ENCODE data around the gene MC3R. TPM values are rescaled to one million over a fixed set of nuclear protein-coding genes. Genes with fewer than 3 reads are reported as not detected.

Gene MC3R
- total RNA-seq, 1 donor from 2014 or later = not detected

DNA sequence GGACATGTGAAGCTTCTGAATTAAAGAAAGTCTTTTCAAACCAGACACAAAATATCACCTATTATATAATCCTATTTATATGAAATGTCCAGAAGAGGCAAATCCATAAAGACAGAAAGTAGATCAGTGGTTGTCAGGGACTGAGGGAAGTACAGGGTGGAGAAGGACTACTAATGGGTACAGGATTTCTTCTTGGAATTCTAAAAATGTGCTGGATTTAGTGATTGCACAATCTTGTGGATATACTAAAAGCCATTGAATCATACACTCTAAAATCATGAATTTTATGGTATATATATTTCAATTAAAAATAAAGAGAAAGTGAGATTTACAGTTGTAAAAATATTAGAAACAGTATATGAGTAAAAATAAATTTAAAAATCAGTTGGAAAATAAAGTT lies 18.7 kb upstream of the MC3R start:
- intact Hi-C loops (cut with DNase I) = no loop called here
- H3K27ac ChIP-seq = no peak overlapping the region

GRCh38 chr20:56234110-56234509 lies 14.4 kb upstream of the MC3R start:
- no peak for TF ChIP-seq CTCF (IDR thresholded peaks at IDR 0.05)
- Histone ChIP-seq H3K27me3 (peaks cover 4% of the 10 kb centered on the region), H3K9me3 (peaks cover 6% of the 10 kb centered on the region), H3K27ac (no peak overlapping the region), H3K4me3 (no peak overlapping the region), H3K4me1 (no peaks in the 10 kb centered on the region), H3K36me3 (no peaks in the 10 kb centered on the region)
- ATAC-seq (no peak), DNase-seq (no peak)
- intact Hi-C loops (cut with DNase I) = no loop called here

More for the DNA sequence above, 18.7 kb upstream of the MC3R start:
- ATAC-seq = no peak
- H3K36me3 ChIP-seq = no peaks in the 10 kb centered on the region
- H3K27me3 ChIP-seq = no peaks in the 10 kb centered on the region
- TF ChIP-seq CTCF (IDR thresholded peaks at IDR 0.05) = no peak
- no peak for DNase-seq
- peaks cover 6% of the 10 kb centered on the region for H3K9me3 ChIP-seq
- no peaks in the 10 kb centered on the region for H3K4me1 ChIP-seq
- H3K4me3 ChIP-seq = no peak overlapping the region

GRCh38 chr20:56237335-56237734 lies 11.2 kb upstream of the MC3R start:
- H3K36me3 ChIP-seq = no peaks in the 10 kb centered on the region
- intact Hi-C loops (cut with DNase I) = no loop called here
- peaks cover 4% of the 10 kb centered on the region for H3K27me3 ChIP-seq
- no peak overlapping the region for H3K4me3 ChIP-seq
- DNase-seq (no peak), ATAC-seq (no peak)
- H3K4me1 ChIP-seq = no peaks in the 10 kb centered on the region
- no peak overlapping the region for H3K27ac ChIP-seq
- peaks cover 6% of the 10 kb centered on the region for H3K9me3 ChIP-seq
- no peak for TF ChIP-seq CTCF (IDR thresholded peaks at IDR 0.05)

DNA sequence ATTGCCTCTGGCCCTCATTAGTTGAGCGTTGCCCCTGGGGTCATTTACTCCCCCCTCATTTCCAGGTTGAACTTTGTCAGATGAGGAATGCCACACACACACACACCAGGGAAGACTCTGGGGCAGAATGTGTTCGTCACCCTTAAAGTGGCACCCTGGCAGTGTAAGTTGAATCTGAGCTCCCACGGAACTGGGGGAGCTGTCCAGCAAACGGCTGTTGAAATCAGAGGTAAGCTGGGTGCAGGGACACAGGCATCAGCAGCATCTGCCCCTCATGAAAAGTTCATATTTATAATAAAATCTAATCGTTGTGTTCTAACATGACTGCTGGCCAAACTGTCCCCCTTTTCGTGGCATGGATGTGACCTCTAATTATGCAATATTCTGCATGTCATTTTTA lies 4.3 kb upstream of the MC3R start:
- DNase-seq = no peak
- ATAC-seq = no peak
- H3K27ac ChIP-seq = no peak overlapping the region
- no peaks in the 10 kb centered on the region for H3K9me3 ChIP-seq
- H3K27me3 ChIP-seq = peaks cover 5% of the 10 kb centered on the region
- no peak overlapping the region for H3K4me3 ChIP-seq
- no peak for TF ChIP-seq CTCF (IDR thresholded peaks at IDR 0.05)
- no peaks in the 10 kb centered on the region for H3K36me3 ChIP-seq
- no peaks in the 10 kb centered on the region for H3K4me1 ChIP-seq
- intact Hi-C loops (cut with DNase I) = no loop called here

GRCh38 chr20:56245761-56246160 lies 2.8 kb upstream of the MC3R start:
- ATAC-seq = no peak
- TF ChIP-seq CTCF (IDR thresholded peaks at IDR 0.05) = no peak

More at GRCh38 chr20:56245761-56246160, 2.8 kb upstream of the MC3R start:
- H3K9me3 ChIP-seq = no peaks in the 10 kb centered on the region
- intact Hi-C loops (cut with DNase I) = no loop called here
- no peaks in the 10 kb centered on the region for H3K36me3 ChIP-seq
- H3K4me1 ChIP-seq = no peaks in the 10 kb centered on the region
- DNase-seq = no peak
- peaks cover 6% of the 10 kb centered on the region for H3K27me3 ChIP-seq
- no peak overlapping the region for H3K4me3 ChIP-seq
- H3K27ac ChIP-seq = no peak overlapping the region

All from upper lobe of right lung (tissue), 1 donor.